Activated CD4-positive, alpha-beta T cell treated with anti-CD3 and anti-CD28 coated beads, Interleukin-2, Interleukin-4, amounts not matched to agents 100 ng/mL and 50 ng/mL, durations not matched to agents 16 hours and 8 hours (primary cell): Measurements from ENCODE around the gene ALG14.
"Not testable (repeated sequence)": the region's sequence is repeated elsewhere in the genome, so short reads cannot be mapped to it uniquely, and the experiment has no call there.

Experiments used
- DNase-seq: peaks from one replicate; pipeline ENCODE4 v3.0.0-alpha.2; 2020; ENCODE audit warnings: low spot score

Gene ALG14

DNA sequence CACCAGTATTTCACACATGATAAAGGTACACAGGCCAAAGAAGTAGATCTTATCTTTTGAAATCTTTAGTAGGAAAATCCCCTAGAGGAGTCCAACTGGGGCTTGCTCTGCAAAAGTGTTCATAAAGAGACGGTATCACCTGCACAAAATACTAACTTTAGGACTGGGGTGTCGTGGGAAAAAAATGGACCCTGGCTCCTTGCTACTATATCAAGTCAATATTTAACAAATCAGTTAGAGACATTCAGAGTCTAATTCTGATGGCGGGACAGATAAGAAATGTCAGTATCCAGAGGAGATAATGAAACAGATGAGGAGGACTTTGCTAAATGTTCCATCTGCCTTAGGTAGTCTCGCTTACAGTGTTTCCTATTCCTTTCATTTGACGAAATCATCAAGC lies 120.2 kb downstream of the ALG14 start:
- DNase-seq, result no peak

DNA sequence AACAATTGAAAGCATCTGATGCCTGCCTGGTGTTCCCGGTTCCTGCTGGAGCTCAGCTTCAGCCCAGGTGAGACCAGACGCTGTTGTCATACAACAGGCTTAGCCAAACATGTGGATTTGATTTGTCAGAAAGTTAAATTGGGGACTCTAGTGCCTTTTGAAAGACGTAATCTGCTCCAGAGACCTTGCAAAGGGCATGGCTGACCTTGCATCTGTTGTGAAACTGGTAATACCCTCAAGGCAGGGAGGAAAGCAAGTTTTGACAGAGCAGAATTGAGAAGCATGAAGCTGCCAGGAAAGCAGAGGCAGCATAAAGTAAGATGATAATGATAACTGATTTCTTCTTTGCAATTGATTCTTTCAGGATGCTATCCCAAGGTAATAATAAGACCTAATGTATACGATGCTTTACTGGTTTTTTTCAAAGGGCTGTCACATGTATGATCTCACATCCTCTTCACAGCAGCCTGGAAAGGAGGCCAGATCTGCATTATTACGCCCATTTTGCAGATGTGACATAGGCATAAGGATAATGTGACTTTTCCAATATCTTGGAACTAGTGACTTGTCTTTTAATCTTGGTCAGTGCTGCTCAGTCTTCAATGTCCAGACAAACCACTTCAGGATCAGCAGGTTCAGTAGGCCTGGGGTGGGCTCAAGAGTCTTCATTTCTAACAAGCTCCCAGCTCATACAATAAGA lies 121.1 kb downstream of the ALG14 start:
- DNase-seq, result no peak

DNA sequence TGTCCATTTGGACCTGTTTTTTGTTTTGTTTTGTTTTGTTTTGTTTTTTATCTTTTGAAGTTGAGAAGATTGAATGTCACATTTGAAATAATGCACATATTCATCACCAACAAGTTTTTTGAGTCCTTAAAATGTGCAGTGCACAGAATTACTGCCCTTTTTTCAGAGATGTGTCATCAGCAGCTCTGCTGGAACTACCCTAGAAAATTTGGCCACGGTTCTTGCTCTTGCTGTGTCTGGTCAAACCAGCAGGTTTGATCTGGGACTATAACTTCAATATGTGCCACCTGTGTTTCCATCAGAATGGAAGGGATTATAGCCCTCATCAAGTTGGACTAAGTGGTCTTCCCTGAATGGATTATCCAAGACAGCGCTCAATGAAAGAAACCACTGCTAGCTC lies 121.7 kb downstream of the ALG14 start:
- DNase-seq, result no peak

DNA sequence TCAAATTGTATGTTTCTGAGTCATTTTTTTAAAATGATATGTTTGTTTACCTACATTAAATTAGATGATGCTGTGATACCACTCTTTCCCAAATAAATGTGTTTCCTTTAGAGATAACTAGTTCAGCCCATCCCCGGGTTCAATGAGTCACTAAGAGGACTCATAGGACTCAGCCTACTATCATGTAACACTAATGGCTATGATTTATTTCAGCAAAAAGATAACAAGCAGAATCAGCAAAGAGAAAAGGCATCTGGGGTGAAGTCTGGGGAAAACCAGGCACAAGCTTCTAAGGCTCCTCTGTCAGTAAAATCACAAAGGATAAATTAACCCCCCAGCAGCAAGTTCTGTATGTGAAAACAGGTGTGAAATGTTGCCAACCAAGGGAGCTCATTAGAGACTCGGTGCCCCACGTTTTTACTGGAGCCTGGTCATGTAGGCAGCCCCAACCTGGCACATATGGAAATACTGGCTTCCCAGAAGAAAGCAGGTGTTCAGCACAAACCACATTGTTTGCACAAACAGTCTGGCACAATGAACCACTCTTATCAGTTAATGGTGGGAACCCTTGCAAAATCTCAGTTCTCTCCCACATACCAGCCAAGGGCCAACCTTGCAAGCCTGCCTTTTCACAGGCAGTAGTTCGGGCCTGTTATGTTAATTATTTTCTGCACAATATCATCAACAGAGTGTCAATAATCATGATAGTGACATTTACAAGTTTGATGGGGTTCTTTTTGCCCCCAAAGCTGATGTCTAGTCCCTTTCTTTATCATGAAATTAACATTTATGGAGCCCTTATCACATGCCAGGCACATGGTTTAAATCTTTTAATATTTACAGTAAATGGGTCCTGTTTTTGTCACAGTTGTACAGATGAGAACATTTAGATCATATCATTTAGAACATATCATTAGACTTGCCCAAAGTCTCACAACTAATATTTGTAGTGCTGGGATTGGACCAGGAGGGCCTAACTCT lies 122.8 kb downstream of the ALG14 start:
- no peak for DNase-seq

DNA sequence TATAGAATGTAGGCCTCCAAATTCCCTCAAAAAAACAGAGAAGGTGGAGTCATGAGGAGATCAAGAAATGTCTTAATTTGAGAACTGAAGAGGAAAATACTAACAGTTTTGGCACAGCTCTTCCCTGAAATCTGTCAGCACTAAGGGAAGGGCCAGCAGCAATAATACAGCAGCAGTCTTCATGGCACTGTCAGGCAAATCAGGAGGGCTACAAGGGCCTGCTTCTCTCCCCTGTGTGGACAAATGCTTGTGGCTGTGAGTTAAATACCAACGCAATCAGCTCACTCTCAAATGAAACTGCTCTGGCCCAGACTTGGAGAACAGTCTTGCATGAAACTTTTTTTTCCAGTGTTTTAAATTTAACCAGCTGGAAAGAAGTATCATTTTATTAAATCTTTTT lies 125.3 kb downstream of the ALG14 start:
- no peak for DNase-seq

DNA sequence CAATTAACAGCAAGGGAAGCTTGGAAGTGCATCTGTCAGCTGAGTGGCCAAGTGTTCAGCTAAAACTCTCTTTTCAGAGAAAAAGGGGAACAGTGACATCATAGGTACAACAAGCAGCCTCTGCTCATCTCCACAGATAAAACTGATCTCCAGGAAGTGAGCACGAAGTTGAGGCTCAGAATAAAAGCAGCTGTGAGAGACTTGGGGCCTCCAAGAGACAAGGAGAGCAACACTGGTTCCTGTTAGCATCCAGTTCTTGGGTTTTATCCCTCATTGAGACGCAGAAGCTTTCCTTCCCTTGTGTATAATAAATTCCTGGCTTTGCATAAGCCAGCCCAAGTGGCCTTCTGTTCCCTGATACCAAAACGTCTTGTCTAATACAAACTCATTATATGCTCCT lies 125.9 kb downstream of the ALG14 start:
- no peak for DNase-seq

DNA sequence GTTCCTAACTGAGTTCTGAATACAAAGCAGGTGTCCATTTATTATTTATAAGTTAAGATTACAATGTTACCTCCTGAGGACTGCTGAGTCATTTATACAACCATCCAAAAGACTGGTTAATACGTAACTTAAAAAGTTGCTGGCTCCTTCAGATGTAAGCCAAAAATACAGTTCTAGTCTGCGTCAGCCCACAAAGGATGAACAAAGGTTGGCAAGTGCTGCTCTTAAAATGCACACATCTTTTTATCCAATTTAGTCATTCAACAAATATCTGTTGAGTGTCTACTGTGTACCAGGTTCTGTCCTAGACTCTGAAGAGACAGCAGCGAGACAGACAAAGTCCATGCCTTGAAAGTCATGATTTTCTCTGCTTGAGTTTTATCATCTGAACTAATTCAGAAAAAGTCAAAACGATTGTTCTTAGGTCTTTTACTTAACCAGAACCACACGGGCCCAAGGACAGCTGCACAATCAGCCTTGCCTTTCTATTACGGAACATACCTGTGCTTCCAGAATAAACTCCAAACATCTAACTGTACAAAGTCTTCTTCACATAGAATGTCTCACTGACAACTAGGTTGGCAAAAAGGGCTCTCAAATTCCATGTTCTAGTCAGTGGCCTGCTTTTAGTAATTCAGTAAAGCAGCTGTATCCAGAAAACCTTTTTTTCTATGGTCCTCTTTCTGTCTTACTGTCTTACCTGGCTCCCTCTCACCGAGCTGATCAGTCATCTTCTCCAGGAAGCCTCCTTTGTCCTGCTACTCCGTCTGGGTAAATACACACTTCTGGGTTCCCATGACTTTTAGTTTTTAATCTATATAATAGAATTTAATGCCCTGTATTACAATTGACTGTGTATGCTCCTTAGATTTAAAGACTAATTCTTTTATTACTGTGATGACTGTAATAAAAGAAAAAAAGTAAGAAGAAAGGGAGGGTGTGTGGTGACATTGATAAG lies 130.3 kb downstream of the ALG14 start:
- DNase-seq, result no peak

DNA sequence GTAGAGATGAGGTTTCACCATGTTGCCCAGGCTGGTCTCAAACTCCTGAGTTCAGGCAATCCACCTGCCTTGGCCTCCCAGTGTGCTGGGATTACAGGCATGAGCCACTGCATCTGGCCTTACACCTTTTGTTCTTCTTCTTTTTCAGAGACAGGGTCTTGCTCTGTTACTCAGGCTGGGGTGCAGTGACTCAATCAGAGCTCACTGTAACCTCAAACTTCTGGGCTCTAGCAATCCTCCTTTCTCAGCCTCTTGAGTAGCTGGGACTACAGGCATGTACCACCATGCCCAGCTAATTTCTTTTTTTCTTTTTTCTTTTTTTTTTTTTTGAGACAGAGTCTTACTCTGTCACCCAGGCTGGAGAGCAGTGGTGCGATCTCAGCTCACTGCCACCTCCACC lies 131.3 kb downstream of the ALG14 start:
- DNase-seq, result not testable (repeated sequence)

DNA sequence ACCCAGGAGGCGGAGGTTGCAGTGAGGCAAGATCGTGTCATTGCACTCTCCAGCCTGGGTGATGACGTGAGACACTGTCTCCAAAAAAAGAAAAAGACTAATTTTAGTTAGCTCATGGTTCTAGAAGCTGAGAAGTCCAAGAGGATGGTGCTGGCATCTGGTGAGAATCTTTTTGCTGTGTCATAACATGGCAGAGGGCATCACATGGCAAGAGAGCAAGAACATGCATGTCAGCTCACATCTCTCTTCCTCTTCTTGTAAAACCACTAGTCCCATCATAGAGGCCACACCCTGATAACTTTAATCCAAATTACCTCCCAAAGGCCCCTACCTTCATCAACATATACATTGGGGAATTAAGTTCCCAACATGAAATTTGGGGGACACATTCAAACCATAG lies 132.0 kb downstream of the ALG14 start:
- no peak for DNase-seq

DNA sequence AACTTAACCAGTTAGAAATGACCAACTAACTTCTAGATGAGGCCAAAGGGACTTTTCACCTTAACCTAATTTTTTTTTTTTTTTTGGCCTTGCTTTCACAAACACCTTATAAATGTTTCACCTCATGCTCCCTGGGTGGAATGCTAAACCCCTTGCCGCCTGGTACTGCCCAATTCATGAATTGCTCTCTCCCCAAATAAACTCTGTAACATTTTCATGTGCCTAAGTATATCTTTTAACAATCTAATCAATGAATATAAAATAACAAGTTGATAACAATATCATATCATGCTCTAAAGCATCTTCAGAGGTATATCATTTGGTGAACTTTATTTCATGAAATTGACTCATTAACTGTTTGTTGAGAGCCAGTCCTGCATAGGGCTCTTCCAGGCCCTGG lies 134.9 kb downstream of the ALG14 start:
- no peak for DNase-seq

DNA sequence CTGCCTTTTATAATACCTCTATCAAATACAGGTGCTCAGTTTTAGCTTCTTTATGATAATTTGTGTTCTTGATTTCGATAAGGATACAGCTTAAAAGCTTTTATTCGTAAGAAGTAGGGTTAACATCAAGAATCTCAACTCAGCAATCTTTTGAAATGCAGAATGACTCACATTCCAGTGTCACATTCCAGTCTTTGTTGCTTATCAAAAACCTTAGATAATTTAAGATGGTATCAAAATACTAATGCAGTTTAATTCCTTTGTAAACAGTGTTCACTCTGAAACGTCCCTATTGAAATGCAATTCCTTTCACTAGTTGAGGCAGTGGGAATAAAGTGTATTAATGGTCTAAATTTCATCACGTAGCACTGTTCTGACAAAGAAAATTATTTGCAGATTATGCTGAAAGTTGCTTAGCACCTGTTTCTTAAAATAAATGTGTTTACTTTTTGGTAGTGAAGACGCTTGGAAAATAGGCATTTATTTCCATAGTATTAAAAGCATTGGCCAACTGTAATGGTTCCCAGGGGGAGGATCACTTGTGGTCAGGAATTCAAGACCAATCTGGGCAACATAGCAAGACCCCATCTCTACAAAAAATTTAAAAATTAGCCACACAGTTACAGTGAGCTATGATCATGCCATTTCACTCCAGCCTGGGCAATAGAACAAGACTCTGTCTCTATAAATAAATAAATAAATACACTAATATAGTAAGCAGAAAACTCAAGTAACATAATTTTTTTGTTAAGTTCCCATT lies 135.7 kb downstream of the ALG14 start:
- no peak for DNase-seq

DNA sequence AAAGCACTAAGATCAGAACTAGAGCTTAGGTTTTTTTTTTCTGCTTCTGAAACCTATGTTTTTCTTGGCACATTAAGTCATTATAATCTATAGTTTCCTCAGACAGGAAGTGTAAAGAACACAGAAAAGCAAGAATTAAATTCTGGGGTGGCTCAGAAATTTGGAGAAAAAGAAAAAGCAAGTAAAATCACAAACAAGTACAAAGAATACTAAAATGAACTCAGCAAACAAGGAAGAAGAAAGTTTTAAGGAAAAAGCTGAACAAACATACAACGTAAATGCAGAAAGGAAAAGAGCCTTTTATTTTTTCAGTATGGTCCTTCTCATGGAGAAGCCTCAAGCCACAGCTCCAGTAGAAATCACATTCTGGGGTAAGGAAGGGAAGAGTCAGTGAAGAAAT lies 137.3 kb downstream of the ALG14 start:
- no peak for DNase-seq

DNA sequence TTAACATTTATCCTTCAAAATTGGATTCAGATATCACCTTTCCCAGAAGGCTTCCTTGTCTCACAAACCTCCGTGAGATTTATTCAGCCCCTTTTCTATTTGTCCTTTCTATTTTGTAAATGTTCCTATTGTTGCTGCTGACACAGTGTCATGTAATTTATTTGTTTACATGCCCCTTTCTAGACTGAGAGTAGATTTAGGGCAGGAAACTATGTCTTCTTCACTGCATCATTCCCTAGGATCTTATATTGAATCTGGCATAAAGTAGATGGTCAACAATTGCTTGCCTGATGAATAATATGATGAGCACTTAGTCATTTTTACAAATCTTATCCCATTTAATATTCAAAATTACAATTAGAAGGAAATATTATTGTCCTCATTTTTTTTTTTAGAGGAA lies 137.7 kb downstream of the ALG14 start:
- no peak for DNase-seq

DNA sequence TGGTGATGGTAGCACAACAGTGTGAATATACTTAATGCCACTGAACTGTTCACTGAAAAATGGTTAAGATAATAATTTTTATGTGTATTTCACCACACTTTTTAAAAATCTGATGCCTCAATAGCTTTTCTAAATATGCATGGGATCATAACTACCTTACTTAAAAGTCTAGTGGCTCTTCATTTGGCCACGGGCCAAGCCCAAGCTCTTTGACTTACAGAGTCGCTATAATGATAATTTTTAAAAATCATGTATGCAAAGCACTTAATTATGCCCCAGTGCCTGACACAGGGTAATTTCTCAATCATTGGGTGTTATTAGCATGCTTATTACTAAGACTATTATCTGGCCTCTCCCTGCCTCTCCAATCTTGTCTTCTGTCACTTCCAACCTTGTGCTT lies 138.2 kb downstream of the ALG14 start:
- DNase-seq, result no peak

DNA sequence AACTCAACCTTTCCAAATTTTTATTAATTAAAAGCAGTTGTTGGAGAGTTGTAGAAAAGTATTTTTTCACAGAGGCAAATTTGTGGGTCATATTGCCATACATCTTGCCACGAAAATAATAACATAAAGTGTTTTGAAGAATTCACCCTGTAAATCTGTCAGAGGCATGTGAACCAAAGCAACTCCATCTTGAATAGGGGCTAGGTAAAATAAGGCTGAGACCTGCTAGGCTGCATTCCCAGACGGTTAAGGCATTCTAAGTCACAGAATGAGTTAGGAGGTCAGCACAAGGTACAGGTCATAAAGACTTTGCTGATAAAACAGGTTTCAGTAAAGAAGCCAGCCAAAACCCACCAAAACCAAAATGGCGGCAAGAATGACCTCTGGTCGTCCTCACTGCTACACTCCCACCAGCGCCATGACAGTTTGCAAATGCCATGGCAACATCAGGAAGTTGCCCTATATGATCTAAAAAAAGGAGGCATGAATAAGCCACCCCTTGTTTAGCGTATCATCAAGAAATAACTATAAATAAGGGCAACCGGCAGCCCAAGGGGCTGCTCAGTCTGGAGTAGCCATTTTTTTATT lies 141.4 kb downstream of the ALG14 start:
- DNase-seq, result no peak

DNA sequence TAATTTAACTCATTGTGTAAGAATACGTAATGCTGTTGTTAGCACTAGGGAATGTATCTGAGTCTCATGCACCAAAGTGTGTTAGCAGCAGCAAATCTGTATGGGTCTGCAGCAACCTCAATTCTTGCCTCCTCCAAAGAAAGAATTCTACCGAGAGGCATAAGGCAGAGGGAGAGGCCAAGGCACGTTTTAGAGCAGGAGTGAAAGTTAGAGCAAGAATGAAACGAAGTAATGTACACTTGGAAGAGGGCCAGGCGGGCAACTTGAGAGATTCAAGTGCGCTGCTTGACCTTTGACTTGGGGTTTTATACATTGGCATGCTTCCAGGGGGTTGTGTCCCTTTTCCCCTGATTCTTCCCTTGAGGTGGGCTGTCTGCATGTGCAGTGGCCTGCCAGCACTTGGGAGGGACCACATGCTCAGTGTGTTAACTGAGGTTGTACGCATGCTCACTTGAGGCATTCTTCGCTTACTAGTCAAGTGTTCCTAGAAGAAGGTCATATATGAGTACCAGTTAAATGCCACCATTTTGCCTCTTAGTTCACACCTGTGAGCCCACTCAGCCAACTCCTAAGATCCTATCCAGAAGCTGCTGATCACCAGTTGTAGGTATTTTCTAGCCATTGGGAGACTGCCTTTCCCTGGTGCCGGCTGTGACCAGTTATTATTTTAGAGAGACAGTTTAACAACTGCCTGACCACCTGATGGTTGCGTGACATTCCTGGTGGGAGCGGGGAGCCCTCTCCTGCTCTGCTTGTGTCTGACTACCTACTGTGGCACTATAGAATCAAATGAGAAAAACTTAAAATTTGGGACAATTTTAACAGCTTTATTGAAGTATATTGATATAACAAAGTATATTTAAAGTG lies 143.2 kb downstream of the ALG14 start:
- DNase-seq, result no peak

DNA sequence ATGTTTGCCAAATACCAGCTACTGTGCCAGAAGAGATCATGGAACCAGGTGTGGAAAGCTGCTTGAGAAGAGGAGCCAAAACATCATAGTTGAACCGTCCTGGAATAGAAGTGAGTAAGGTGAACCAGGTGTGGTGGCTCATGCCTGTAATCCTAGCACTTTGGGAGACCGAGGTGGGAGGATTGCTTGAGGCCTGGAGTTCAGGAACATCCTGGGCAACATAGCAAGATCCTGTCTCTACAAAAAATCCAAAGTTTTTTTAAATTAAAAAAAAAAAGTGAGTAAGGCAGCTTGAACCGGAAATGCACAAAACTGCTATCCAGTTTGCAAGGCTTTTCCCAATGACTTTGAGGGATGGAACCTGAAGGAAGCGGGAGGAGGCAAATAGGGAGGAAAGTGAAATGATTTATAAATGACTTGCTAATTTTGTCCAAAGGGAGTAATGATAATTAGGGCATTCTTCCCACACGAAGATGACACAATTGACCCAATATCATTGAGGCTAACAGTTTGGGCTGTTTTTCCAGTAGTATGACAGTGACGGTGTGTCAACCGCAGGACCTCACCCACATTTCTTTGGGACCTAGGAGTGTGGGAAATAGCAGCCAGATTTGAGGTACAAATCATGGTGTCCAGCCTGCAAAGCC lies 144.3 kb downstream of the ALG14 start:
- no peak for DNase-seq

DNA sequence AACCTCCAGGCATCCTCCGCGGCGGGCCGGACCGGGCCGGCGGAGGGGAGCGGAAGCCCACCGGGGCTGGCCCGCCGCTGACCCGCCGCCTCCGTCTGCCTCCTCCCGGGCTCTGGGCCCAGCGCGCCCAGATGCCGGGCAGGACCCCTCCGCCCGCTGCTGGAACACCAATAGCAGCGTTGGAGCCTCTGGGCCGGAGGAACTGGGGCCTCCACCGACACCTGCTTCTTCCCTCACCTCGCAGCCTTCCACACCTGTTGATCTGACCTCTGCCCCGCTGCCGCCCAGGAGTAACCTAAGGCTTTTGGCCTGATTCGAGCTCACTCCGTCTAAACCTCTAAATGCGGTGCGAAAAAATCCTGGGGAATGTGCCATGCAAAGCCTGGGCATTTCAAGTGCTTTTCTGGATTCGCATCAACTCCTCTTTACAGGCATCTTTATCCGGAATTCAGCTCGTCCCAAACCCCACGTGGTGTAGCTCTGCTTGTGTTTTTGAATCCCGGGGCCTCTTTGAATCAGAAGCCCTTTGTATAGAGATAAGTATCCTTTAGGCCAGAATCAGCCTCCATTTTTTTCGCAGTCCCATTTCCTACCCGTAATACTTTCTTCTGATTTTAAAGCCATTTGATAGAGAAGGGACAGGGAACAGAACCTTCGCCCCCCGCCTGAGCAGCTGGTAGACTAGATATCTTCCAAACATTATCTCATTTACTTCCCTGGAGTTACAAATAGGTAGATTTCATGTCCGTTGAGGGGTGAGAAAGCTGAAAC lies 145.2 kb downstream of the ALG14 start:
- no peak for DNase-seq

DNA sequence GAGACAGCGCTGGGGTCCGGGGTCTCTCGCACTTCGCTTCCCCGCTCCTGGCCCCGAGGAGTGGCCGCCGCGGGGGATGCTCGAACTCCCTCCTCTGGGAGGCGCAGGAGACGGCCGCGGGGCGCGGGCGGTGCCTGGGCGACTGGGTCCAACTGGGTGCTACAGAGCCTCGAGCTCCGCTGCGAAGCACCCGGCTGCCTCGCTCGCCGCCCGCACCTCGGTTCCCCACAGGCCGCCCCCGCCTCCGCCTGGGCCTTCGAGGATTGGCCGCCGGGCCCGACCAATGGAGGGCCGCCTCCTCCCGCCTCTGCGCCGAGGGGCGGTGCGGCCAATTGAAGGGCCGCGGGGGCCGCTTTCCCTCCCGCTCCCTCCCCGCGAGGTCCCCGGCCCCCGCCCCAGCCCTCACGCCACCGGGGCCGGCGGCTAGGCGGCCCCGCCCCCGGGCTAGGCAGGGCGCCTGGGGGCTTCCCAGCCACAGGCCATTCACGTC lies 145.8 kb downstream of the ALG14 start, which contains the start of gene CNN3:
Gene CNN3 (minus strand): TSS at position 196 of the 490 bp plus-strand sequence. CDS start 216 bp downstream, outside the sequence.
- DNase-seq, result peak; percentile 17
